H1 (cell line): ENCODE results near the gene EZH1. TPM values are rescaled to one million over a fixed set of nuclear protein-coding genes. Genes with fewer than 3 reads are reported as not detected.

Experiments
- CTCF ChIA-PET: fragments of 300-600 bp; sonication (Branson Sonifier 250); formaldehyde crosslinking; loops from one replicate; lab custom pipeline; 2021; ENCODE audit not compliant: partially characterized antibody; lab: Charles Lee
- POLR2A ChIA-PET: fragments of 300-600 bp; sonication (Branson Sonifier 250); formaldehyde crosslinking; loops from one replicate; lab custom pipeline; 2021; ENCODE audit warnings: inconsistent platforms; ENCODE audit not compliant: partially characterized antibody; lab: Charles Lee
- DNase-seq, 2 experiments: peaks; one replicate each; pipeline versions ENCODE4 v3.0.0 to v3.0.0-alpha.2; 2010 to 2022; ENCODE audit warnings: low spot score in 2 of 2, low read depth in 1 of 2, mixed read lengths in 1 of 2
- FAIRE-seq: peaks from 2 replicates; lab custom pipeline; 2011; peaks lifted over from hg19 to GRCh38; lab: Jason Lieb, UNC
- H2AFZ ChIP-seq: 2 replicates; pipeline ENCODE4 v1.8.1; 2012; ENCODE audit warnings: low read length, inconsistent platforms
- H2AK5ac ChIP-seq: 2 replicates; pipeline ENCODE4 v1.6.1; 2013; ENCODE audit warnings: low read depth, low read length
- H2BK120ac ChIP-seq: replicated peaks from 2 replicates; pipeline ENCODE3; 2013; ENCODE audit warnings: low read depth, low read length, inconsistent platforms
- H2BK12ac ChIP-seq: 2 replicates; pipeline ENCODE4 v1.6.1; 2013; ENCODE audit warnings: low read depth, low read length
- H2BK15ac ChIP-seq: 2 replicates; pipeline ENCODE4 v1.6.1; 2013; ENCODE audit warnings: low read length
- H2BK20ac ChIP-seq: 2 replicates; pipeline ENCODE4 v1.6.1; 2013; ENCODE audit warnings: low read length
- H2BK5ac ChIP-seq: 2 replicates; pipeline ENCODE4 v1.6.1; 2013; ENCODE audit warnings: low read depth, low read length
- H3K14ac ChIP-seq: 2 replicates; pipeline ENCODE4 v1.6.1; 2013; ENCODE audit warnings: inconsistent platforms; ENCODE audit not compliant: insufficient read length
- H3K18ac ChIP-seq: 2 replicates; pipeline ENCODE4 v1.6.1; 2013; ENCODE audit warnings: low read length; ENCODE audit errors: extremely low read depth
- H3K23ac ChIP-seq: 2 replicates; pipeline ENCODE4 v1.6.1; 2013; ENCODE audit warnings: inconsistent platforms; ENCODE audit not compliant: insufficient read length
- H3K23me2 ChIP-seq: 2 replicates; pipeline ENCODE4 v1.6.1; 2013; ENCODE audit warnings: low read depth, low read length
- H3K27ac ChIP-seq: 2 replicates; pipeline ENCODE4 v1.6.1; 2011; ENCODE audit warnings: low read depth, low read length, inconsistent platforms
- H3K27me3 ChIP-seq, 4 experiments: replicated peaks in 1 of 4; 1 replicate in 1 of 4; 2 replicates in 3 of 4; pipeline versions ENCODE4 v1.6.1 to v1.8.1; 2011 to 2013; ENCODE audit warnings: low read length in 3 of 4, mild to moderate bottlenecking in 3 of 4, inconsistent platforms in 2 of 4, mixed read lengths in 2 of 4, moderate library complexity in 1 of 4; ENCODE audit not compliant: control insufficient read depth in 3 of 4, insufficient read depth in 3 of 4; ENCODE audit errors: extremely low read depth in 1 of 4
- H3K36me3 ChIP-seq, 4 experiments: 2 replicates each; pipeline versions ENCODE4 v1.6.1 to v1.8.1; 2011 to 2013; ENCODE audit warnings: mild to moderate bottlenecking in 4 of 4, low read length in 3 of 4, moderate library complexity in 2 of 4, control low read depth in 1 of 4, inconsistent platforms in 1 of 4; ENCODE audit not compliant: insufficient read depth in 4 of 4, control insufficient read depth in 2 of 4
- H3K4ac ChIP-seq: replicated peaks from 2 replicates; pipeline ENCODE3; 2013; ENCODE audit warnings: low read length, low read depth, mixed read lengths, inconsistent platforms; ENCODE audit not compliant: insufficient read length
- H3K4me1 ChIP-seq, 4 experiments: replicated peaks in 1 of 4; 1 replicate in 1 of 4; 2 replicates in 3 of 4; pipeline versions ENCODE4 v1.6.1 to v1.8.1; 2011 to 2013; ENCODE audit warnings: low read length in 3 of 4, inconsistent platforms in 2 of 4, mixed read lengths in 1 of 4; ENCODE audit not compliant: insufficient read depth in 4 of 4, control insufficient read depth in 3 of 4
- H3K4me2 ChIP-seq, 2 experiments: 2 replicates each; pipeline versions ENCODE4 v1.6.1 to v1.8.1; 2011 to 2013; ENCODE audit warnings: low read depth in 2 of 2, low read length in 2 of 2, control low read depth in 1 of 2, inconsistent platforms in 1 of 2, mild to moderate bottlenecking in 1 of 2; ENCODE audit not compliant: insufficient read depth in 1 of 2
- H3K4me3 ChIP-seq, 4 experiments: fragments of 200-600, 300-600 bp in 1 of 4; sonication (generic), shearing (Covaris generic), sonication (Bioruptor Twin) in 1 of 4; 2 replicates each; pipeline versions ENCODE4 v1.5.1 to v1.8.1; 2011 to 2016; ENCODE audit warnings: low read length in 4 of 4, low read depth in 3 of 4, control low read depth in 2 of 4, inconsistent platforms in 2 of 4, mild to moderate bottlenecking in 2 of 4, mixed read lengths in 1 of 4, moderate library complexity in 1 of 4; ENCODE audit not compliant: insufficient read depth in 2 of 4; ENCODE audit errors: extremely low read depth in 1 of 4
- H3K56ac ChIP-seq: replicated peaks from 2 replicates; pipeline ENCODE3; 2013; ENCODE audit warnings: low read depth, mild to moderate bottlenecking, mixed read lengths, low read length, inconsistent platforms; ENCODE audit not compliant: insufficient read length
- H3K79me1 ChIP-seq: 2 replicates; pipeline ENCODE4 v1.6.1; 2013; ENCODE audit warnings: low read depth, low read length, control low read depth
- H3K79me2 ChIP-seq, 2 experiments: 2 replicates each; pipeline versions ENCODE4 v1.6.1 to v1.8.1; 2012 to 2013; ENCODE audit warnings: low read length in 2 of 2, mild to moderate bottlenecking in 2 of 2, inconsistent platforms in 1 of 2; ENCODE audit not compliant: insufficient read depth in 2 of 2, control insufficient read depth in 1 of 2
- H3K9ac ChIP-seq, 4 experiments: replicated peaks in 1 of 4; 1 replicate in 1 of 4; 2 replicates in 3 of 4; pipeline versions ENCODE4 v1.6.1 to v1.8.1; 2011 to 2013; ENCODE audit warnings: low read depth in 3 of 4, low read length in 3 of 4, control low read depth in 2 of 4, mild to moderate bottlenecking in 2 of 4, moderate library complexity in 2 of 4, inconsistent platforms in 1 of 4; ENCODE audit errors: extremely low read depth in 1 of 4
- H3K9me3 ChIP-seq, 2 experiments: 2 replicates each; pipeline versions ENCODE4 v1.6.1 to v1.8.1; 2012 to 2013; ENCODE audit warnings: mild to moderate bottlenecking in 2 of 2, moderate library complexity in 2 of 2, control low read depth in 1 of 2, inconsistent platforms in 1 of 2, low read depth in 1 of 2, low read length in 1 of 2, mixed read lengths in 1 of 2; ENCODE audit not compliant: insufficient read depth in 2 of 2
- H4K20me1 ChIP-seq, 2 experiments: replicated peaks in 1 of 2; 2 replicates each; pipeline versions ENCODE3 to v1.8.1; 2011 to 2013; ENCODE audit warnings: inconsistent platforms in 2 of 2, low read length in 2 of 2, mild to moderate bottlenecking in 1 of 2; ENCODE audit not compliant: insufficient read depth in 2 of 2, control insufficient read depth in 1 of 2
- H4K5ac ChIP-seq: 2 replicates; pipeline ENCODE4 v1.6.1; 2013; ENCODE audit warnings: low read length, low read depth, mixed read lengths, inconsistent platforms; ENCODE audit not compliant: insufficient read length
- H4K8ac ChIP-seq: 2 replicates; pipeline ENCODE4 v1.8.0; 2013; ENCODE audit warnings: mild to moderate bottlenecking, moderate library complexity, low read length, inconsistent platforms; ENCODE audit not compliant: insufficient read depth; ENCODE audit errors: extremely low read depth
- H4K91ac ChIP-seq: replicated peaks from 2 replicates; pipeline ENCODE3; 2013; ENCODE audit warnings: low read length, mixed read lengths, inconsistent platforms; ENCODE audit not compliant: insufficient read length
- BCL11A ChIP-seq, 2 experiments: IDR thresholded peaks; one replicate each; pipeline ENCODE4 v1.6.1; 2011; ENCODE audit warnings: low read depth in 2 of 2, low read length in 2 of 2, mild to moderate bottlenecking in 2 of 2
- CBX8 ChIP-seq: fragments of 300-800, 300-1000 bp; sonication (generic); IDR thresholded peaks from 2 replicates; pipeline ENCODE4 v1.7.1; 2016; ENCODE audit warnings: low read depth, low read length, borderline replicate concordance
- CHD2 ChIP-seq: IDR thresholded peaks from 2 replicates; pipeline ENCODE4 v1.6.1; 2012; ENCODE audit warnings: low read length, improper control_type of control experiment
- CREB1 ChIP-seq: IDR thresholded peaks from 2 replicates; pipeline ENCODE4 v1.6.1; 2012; ENCODE audit warnings: inconsistent platforms
- EGR1 ChIP-seq: IDR thresholded peaks from 2 replicates; pipeline ENCODE4 v1.6.1; 2011; ENCODE audit warnings: low read depth, low read length, borderline replicate concordance
- GTF2F1 ChIP-seq: IDR thresholded peaks from 2 replicates; pipeline ENCODE4 v1.6.1; 2012; ENCODE audit warnings: low read depth, low read length, improper control_type of control experiment, borderline replicate concordance
- JUN ChIP-seq: IDR thresholded peaks from 2 replicates; pipeline ENCODE4 v1.6.1; 2011; ENCODE audit warnings: low read depth, mild to moderate bottlenecking, improper control_type of control experiment, low read length
- KDM1A ChIP-seq: fragments of 200-600, 300-600 bp; sonication (generic); IDR thresholded peaks from 2 replicates; pipeline ENCODE4 v1.7.1; 2016; ENCODE audit warnings: mild to moderate bottlenecking, low read length, borderline replicate concordance
- KDM4A ChIP-seq: IDR thresholded peaks from one replicate; pipeline ENCODE4 v1.7.1; 2012; ENCODE audit warnings: low read depth, mild to moderate bottlenecking, moderate library complexity, low read length, inconsistent platforms; ENCODE audit not compliant: severe bottlenecking
- POLR2A ChIP-seq, 2 experiments: IDR thresholded peaks; 1 replicate in 1 of 2; 2 replicates in 1 of 2; pipeline ENCODE4 v1.6.1; 2011; ENCODE audit warnings: low read depth in 2 of 2, low read length in 2 of 2, mild to moderate bottlenecking in 2 of 2; ENCODE audit errors: control extremely low read depth in 1 of 2
- RXRA ChIP-seq: IDR thresholded peaks from 2 replicates; pipeline ENCODE4 v1.6.1; 2011; ENCODE audit warnings: low read depth, mild to moderate bottlenecking, low read length, moderate library complexity; ENCODE audit not compliant: insufficient read depth
- TAF1 ChIP-seq: IDR thresholded peaks from 2 replicates; pipeline ENCODE4 v1.6.1; 2011; ENCODE audit warnings: mild to moderate bottlenecking, low read depth, low read length
- WGBS, 2 experiments: shearing (Covaris generic) in 1 of 2; methylation state at CpG; one replicate each; pipeline versions ENCODE4 v1.1.6 to v1.1.7; 2013 to 2015; ENCODE audit warnings: low lambda C conversion rate in 2 of 2, mixed read lengths in 2 of 2, inconsistent platforms in 1 of 2, low coverage in 1 of 2, missing lambda C conversion rate in 1 of 2; ENCODE audit not compliant: insufficient replicate concordance in 2 of 2, insufficient coverage in 1 of 2, insufficient read length in 1 of 2; ENCODE audit errors: extremely low coverage in 1 of 2, missing lambda C conversion rate in 1 of 2; 5-methylcytosine and 5-hydroxymethylcytosine counted together
- polyA plus RNA-seq, 7 experiments: library from polyadenylated mRNA; depleted of rRNA in 3 of 7; stranded (reverse) in 5 of 7; unstranded in 2 of 7; fragments of >200 nt in 5 of 7; fragments of 200-250 nt in 2 of 7; gene quantifications; 1 replicate in 5 of 7; 2 replicates in 1 of 7; 4 replicates in 1 of 7; pipeline versions ENCODE4 v1.2.1 to v1.2.3, GENCODE V29; 2011 to 2013; ENCODE audit warnings: missing spikeins in 2 of 7, mixed read lengths in 2 of 7
- total RNA-seq: library from RNA; stranded (reverse); fragmentation: NEBNext Ultra II Directional; extraction: Animal tissue kit (Norgen Biotek cat#: 25700); gene quantifications from 2 replicates; pipeline ENCODE4 v1.2.1, GENCODE V29; 2021
- TF ChIP-seq, protein P1 (sequence below): IDR thresholded peaks from 2 replicates; pipeline ENCODE4 v1.6.1; 2011; ENCODE audit warnings: low read depth, mild to moderate bottlenecking, low read length; ENCODE audit not compliant: insufficient read depth

EZH1 gene
- total and polyA plus RNA-seq, 2 of the 8 experiments (the other 6 are each of a cell fraction or from before 2014, with no cell fraction given) = 17.4 to 20.8 TPM

DNA sequence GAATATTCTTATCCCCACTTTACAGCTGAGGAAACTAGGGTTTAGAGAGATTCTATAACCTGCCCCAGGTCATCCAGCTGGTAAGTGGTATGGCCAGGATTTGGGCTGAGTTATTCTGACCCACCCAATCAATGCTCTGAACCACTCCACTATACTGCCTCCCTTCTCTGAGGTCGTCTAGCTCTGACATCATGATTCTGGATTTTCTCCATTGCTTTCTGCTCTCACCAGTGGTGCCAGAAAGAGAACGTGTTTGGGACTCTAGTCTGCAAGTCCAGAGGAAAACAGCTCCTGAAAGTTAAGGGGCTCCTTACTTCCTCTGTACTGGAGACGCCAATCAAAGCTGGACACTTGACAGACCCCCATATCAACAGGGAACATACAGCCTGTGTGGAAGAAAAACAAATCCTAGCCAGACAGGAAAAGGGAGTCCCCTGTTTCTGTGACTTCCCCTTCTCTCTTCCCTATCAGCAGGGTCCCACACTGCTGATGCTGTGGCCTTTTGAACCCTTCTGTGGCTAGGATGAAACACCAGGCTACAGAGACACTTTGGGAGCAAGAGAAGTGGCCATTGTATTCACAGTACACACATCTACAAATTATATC, 6.0 kb upstream of the EZH1 start:
- Histone ChIP-seq H2AFZ (0 out of 2 replicates have a peak overlapping the region, but pooled peaks have one; percentile 25), H3K27ac (no peak overlapping the region), H3K18ac (no peak overlapping the region), H4K5ac (no peak overlapping the region), H2BK12ac (no peak overlapping the region), H4K20me1 (no peaks in the 10 kb centered on the region), H3K4me1 (peaks cover 0 to 3% (median under 1%) of the 10 kb centered on the region in 4 experiments; a peak in 2 of 7 replicates), H3K27me3 (peaks cover 1 to 5% (median 4%) of the 10 kb centered on the region in 4 experiments), H3K4me3 (no peak overlapping the region), H2BK15ac (no peak overlapping the region), H2BK120ac (no peak overlapping the region), H4K8ac (no peak overlapping the region), H4K91ac (no peak overlapping the region), H3K14ac (no peak overlapping the region), H2AK5ac (no peak overlapping the region), H2BK20ac (no peak overlapping the region), H3K79me1 (no peaks in the 10 kb centered on the region), H3K36me3 (no peaks in the 10 kb centered on the region), H3K79me2 (no peaks in the 10 kb centered on the region), H3K4ac (no peak overlapping the region), H3K23me2 (no peaks in the 10 kb centered on the region), H3K9ac (no peak overlapping the region), H3K9me3 (no peaks in the 10 kb centered on the region), H2BK5ac (no peak overlapping the region), H3K4me2 (no peak overlapping the region), H3K23ac (no peak overlapping the region), H3K56ac (no peak overlapping the region)
- CTCF ChIA-PET = interaction anchor here (1.0 to 10.0 kb wide), 7 partner anchors 11 to 178 kb away, joined by 3 to 81 read pairs (median 4); partner anchors contain the start of genes PSMC3IP and RAMP2
- WGBS, 2 experiments = 86% methylated on average over 3 of the region's 3 CpGs; no CpG with 5 or more reads in 1 of the 2 experiments
- POLR2A ChIA-PET = interaction anchor here (1.0 to 6.6 kb wide), 2 partner anchors 11 to 68 kb away, joined by 4 to 46 read pairs; partner anchors contain the start of gene RAMP2
- no peak for DNase-seq
- FAIRE-seq = no peak
- TF ChIP-seq CHD2 (no peak), JUN (no peak), CBX8 (no peak), EGR1 (no peak), POLR2A (IDR thresholded peaks at IDR 0.05; ENCODE audit: control extremely low read depth in 1 of 2, low read depth in 2 of 2, low read length in 2 of 2) (no peak), KDM4A (no peak), GTF2F1 (no peak), RXRA (no peak), CREB1 (no peak), BCL11A (IDR thresholded peaks at IDR 0.05; ENCODE audit: low read depth in 2 of 2, low read length in 2 of 2) (no peak), KDM1A (no peak), TAF1 (no peak)
- TF ChIP-seq, protein P1, sequence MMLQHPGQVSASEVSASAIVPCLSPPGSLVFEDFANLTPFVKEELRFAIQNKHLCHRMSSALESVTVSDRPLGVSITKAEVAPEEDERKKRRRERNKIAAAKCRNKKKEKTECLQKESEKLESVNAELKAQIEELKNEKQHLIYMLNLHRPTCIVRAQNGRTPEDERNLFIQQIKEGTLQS = no peak
